ENCODE results near the gene ITGAE.
"Not testable (repeated sequence)": the region's sequence is repeated elsewhere in the genome, so short reads cannot be mapped to it uniquely, and the experiment has no call there.

- TF ChIP-seq CTCF (conservative IDR thresholded peaks at IDR 0.05; ENCODE audit: low read depth in 2 of 2); POLR2AphosphoS5 (IDR thresholded peaks at IDR 0.05; ENCODE audit: low read depth); EZH2 (IDR thresholded peaks at IDR 0.05; ENCODE audit: low read depth, unreplicated experiment); CREB1 (CRISPR knock-in tag; IDR thresholded peaks at IDR 0.05; ENCODE audit: low read depth); ETS1 (IDR thresholded peaks at IDR 0.05); EZH2phosphoT487 (IDR thresholded peaks at IDR 0.05; ENCODE audit: unreplicated experiment); ZNF331 (CRISPR knock-in tag; IDR thresholded peaks at IDR 0.05; ENCODE audit: low read depth); JUNB (IDR thresholded peaks at IDR 0.05; ENCODE audit: unreplicated experiment); STAT1 (IDR thresholded peaks at IDR 0.05; ENCODE audit: unreplicated experiment); NANOG (IDR thresholded peaks at IDR 0.05; ENCODE audit: borderline replicate concordance); ZNF114 (CRISPR knock-in tag; IDR thresholded peaks at IDR 0.05): not testable (repeated sequence)
- TF ChIP-seq, protein P1, sequence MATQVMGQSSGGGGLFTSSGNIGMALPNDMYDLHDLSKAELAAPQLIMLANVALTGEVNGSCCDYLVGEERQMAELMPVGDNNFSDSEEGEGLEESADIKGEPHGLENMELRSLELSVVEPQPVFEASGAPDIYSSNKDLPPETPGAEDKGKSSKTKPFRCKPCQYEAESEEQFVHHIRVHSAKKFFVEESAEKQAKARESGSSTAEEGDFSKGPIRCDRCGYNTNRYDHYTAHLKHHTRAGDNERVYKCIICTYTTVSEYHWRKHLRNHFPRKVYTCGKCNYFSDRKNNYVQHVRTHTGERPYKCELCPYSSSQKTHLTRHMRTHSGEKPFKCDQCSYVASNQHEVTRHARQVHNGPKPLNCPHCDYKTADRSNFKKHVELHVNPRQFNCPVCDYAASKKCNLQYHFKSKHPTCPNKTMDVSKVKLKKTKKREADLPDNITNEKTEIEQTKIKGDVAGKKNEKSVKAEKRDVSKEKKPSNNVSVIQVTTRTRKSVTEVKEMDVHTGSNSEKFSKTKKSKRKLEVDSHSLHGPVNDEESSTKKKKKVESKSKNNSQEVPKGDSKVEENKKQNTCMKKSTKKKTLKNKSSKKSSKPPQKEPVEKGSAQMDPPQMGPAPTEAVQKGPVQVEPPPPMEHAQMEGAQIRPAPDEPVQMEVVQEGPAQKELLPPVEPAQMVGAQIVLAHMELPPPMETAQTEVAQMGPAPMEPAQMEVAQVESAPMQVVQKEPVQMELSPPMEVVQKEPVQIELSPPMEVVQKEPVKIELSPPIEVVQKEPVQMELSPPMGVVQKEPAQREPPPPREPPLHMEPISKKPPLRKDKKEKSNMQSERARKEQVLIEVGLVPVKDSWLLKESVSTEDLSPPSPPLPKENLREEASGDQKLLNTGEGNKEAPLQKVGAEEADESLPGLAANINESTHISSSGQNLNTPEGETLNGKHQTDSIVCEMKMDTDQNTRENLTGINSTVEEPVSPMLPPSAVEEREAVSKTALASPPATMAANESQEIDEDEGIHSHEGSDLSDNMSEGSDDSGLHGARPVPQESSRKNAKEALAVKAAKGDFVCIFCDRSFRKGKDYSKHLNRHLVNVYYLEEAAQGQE (IDR thresholded peaks at IDR 0.05; ENCODE audit: unreplicated experiment) = not testable (repeated sequence)
- TF ChIP-seq, protein P2, sequence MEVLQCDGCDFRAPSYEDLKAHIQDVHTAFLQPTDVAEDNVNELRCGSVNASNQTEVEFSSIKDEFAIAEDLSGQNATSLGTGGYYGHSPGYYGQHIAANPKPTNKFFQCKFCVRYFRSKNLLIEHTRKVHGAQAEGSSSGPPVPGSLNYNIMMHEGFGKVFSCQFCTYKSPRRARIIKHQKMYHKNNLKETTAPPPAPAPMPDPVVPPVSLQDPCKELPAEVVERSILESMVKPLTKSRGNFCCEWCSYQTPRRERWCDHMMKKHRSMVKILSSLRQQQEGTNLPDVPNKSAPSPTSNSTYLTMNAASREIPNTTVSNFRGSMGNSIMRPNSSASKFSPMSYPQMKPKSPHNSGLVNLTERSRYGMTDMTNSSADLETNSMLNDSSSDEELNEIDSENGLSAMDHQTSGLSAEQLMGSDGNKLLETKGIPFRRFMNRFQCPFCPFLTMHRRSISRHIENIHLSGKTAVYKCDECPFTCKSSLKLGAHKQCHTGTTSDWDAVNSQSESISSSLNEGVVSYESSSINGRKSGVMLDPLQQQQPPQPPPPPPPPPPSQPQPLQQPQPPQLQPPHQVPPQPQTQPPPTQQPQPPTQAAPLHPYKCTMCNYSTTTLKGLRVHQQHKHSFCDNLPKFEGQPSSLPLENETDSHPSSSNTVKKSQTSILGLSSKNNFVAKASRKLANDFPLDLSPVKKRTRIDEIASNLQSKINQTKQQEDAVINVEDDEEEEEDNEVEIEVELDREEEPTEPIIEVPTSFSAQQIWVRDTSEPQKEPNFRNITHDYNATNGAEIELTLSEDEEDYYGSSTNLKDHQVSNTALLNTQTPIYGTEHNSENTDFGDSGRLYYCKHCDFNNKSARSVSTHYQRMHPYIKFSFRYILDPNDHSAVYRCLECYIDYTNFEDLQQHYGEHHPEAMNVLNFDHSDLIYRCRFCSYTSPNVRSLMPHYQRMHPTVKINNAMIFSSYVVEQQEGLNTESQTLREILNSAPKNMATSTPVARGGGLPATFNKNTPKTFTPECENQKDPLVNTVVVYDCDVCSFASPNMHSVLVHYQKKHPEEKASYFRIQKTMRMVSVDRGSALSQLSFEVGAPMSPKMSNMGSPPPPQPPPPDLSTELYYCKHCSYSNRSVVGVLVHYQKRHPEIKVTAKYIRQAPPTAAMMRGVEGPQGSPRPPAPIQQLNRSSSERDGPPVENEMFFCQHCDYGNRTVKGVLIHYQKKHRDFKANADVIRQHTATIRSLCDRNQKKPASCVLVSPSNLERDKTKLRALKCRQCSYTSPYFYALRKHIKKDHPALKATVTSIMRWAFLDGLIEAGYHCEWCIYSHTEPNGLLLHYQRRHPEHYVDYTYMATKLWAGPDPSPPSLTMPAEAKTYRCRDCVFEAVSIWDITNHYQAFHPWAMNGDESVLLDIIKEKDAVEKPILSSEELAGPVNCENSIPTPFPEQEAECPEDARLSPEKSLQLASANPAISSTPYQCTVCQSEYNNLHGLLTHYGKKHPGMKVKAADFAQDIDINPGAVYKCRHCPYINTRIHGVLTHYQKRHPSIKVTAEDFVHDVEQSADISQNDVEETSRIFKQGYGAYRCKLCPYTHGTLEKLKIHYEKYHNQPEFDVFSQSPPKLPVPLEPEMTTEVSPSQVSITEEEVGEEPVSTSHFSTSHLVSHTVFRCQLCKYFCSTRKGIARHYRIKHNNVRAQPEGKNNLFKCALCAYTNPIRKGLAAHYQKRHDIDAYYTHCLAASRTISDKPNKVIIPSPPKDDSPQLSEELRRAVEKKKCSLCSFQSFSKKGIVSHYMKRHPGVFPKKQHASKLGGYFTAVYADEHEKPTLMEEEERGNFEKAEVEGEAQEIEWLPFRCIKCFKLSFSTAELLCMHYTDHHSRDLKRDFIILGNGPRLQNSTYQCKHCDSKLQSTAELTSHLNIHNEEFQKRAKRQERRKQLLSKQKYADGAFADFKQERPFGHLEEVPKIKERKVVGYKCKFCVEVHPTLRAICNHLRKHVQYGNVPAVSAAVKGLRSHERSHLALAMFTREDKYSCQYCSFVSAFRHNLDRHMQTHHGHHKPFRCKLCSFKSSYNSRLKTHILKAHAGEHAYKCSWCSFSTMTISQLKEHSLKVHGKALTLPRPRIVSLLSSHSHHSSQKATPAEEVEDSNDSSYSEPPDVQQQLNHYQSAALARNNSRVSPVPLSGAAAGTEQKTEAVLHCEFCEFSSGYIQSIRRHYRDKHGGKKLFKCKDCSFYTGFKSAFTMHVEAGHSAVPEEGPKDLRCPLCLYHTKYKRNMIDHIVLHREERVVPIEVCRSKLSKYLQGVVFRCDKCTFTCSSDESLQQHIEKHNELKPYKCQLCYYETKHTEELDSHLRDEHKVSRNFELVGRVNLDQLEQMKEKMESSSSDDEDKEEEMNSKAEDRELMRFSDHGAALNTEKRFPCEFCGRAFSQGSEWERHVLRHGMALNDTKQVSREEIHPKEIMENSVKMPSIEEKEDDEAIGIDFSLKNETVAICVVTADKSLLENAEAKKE (CRISPR knock-in tag; IDR thresholded peaks at IDR 0.05) = not testable (repeated sequence)
Observed at GRCh38 chr17:3794152-3794551, 6.8 kb downstream of the ITGAE start.

Data from GM23338 (cell line).